ENCODE results near the gene MDM2.
"Not testable (repeated sequence)": the region's sequence is repeated elsewhere in the genome, so short reads cannot be mapped to it uniquely, and the experiment has no call there.

MDM2 gene

DNA sequence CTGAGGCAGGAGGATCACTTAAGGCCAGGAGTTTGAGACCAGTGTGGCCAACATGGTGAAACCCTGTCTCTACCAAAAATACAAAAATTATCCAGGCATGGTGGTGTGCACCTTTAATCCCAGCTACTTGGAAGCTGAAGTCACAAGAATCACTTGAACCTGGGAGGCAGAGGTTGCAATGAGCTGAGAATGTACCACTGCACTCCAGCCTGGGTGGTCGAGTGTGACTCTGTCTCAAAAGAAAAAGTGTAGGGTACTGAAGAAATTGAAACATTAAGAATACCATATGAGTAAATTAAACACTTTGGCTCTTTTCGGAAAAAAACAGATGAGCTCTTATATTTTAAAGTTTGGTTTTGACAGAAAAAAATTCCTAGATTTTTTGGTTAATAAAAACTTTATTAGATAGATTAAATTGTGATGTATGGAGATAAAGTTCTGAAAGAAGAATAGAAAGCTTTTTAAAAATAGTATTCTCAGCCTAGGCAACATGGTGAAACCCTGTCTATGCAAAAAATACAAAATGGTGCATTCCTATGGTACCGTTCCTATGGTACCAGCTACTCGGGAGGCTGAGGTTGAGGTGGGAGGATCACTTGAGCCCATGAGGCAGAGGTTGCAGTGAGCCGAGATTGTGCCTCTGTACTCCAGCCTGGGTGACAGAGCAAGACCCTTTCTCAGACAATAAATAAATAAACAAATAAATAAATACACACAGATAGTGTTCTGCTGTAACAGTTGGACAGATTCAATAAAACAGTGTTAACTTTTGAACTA is 20.1 kb downstream of the MDM2 start:
- DNase-seq (ENCODE audit: low spot score) = no peak

DNA sequence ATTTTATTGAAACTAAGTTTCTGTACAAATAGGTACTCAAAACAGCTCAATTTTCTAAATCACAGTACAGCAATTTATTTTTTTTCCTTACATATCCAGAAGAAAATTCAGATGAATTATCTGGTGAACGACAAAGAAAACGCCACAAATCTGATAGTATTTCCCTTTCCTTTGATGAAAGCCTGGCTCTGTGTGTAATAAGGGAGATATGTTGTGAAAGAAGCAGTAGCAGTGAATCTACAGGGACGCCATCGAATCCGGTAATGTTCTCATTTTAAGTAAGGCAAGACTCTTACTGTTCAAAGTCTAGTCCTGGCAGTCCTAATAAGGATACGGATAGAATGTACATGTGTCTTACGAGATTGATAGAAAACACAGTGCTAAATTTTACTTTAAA is 20.7 kb downstream of the MDM2 start:
- no peak for DNase-seq (ENCODE audit: low spot score)

DNA sequence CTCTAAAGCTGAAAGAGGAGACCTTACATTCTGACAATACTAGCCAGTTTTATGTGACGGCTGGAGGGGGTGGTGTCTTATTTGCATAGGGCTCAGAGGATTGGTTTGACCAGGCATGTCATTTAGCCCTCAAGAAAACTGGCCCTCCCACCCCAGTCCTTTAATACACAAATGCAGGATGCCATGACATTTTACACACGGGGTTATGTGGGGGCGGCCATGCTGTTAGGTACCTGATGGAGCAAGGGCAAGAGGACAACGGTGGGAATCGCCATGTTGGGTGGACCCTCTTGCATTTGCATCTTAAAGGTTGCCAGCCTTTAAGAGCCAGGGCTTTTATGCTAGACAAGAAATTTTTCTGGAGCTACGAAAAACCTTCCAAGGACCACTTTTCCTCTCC is 23.3 kb downstream of the MDM2 start:
- DNase-seq (ENCODE audit: low spot score) = no peak

DNA sequence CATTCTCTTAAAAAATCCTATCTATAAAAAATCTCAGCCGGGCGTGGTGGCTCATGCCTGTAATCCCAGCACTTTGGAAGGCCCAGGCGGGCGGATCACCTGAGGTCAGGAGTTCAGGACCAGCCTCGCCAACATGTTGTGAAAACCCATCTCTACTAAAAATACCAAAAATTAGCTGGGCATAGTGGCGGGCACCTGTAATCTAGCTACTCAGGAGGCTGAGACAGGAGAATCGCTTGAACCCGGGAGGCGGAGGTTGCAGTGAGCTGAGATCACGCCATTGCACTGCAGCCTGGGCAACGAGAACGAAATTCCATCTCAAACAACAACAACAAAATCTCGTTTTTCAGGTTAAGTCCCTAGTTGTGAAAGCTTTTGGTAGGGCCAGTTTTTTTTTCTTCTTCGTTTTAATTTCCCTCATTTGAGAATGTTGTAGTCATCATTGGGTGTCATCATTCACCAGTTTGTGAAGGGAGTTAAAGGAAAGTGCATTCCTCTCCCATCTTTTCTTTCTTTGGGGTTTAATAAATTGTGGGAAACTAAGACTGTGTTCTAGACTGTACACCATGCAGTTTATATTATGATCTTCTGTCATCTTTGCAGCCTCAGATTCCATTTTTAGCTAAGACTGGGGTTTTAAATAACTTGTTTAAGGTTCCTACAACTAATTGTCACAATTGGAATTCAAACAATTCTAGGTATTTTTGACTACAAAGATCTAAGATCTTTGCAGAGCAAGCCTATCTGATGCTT is 23.9 kb downstream of the MDM2 start:
- no peak for DNase-seq (ENCODE audit: low spot score)

DNA sequence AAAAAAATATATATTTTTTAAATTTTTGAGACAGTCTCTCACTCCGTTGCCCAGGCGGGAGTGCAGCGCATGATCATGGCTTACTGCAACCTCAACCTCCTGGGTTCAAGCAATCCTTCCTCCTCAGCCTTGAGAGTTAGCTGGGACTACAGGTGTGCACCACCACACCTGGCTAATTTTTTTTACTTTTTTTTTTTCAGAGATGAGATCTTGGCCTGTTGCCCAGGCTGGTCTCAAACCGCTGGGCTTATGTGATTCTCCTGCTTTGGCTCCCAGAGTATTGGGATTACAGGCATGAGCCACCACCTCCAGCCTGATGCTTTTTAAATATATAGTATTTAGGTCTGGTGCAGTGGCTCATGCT is 24.5 kb downstream of the MDM2 start:
- no peak for DNase-seq (ENCODE audit: low spot score)

DNA sequence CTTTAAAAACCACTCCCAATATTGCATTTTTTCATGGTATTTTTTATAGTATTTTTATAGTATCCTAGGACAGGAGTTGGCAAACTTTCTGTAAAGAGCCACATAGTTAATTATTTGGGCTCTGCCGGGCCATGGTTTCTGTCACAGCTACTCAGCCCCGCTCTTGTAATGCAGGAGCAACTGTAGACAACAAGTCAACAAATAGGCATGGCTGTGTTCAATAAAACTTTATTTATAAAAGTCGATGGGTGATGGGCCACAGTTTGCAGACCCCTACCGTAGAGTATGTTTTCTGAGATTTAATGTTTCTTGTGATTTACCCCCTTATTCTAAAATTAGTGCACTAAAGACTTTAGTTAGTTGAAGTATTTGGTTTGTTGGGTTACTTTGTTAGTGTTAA is 25.5 kb downstream of the MDM2 start:
- no peak for DNase-seq (ENCODE audit: low spot score)

DNA sequence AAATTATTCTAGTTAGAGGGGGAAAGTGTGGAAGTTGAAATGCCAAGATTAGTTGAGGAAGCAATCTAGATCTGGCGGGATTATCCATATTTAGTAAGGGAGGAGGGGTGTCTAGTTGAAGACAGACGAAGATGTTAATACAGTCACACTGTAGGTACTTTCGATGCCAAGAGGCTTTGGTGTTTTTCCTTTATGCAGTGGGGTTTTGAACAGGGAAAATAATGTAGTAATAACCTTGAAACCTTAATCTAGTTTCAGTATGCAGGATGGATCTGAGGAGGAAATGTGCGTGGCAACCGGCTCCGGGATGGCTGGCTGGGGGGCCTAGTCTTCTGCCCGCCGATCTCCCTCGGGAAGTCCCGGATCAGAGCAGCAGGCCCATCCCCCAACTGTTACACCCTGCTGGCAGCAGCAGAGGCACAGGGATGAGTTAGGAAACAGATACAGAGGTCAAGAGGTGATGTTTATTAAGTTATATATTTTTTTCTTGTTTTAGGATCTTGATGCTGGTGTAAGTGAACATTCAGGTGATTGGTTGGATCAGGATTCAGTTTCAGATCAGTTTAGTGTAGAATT is 27.4 kb downstream of the MDM2 start:
- DNase-seq (ENCODE audit: low spot score) = no peak

DNA sequence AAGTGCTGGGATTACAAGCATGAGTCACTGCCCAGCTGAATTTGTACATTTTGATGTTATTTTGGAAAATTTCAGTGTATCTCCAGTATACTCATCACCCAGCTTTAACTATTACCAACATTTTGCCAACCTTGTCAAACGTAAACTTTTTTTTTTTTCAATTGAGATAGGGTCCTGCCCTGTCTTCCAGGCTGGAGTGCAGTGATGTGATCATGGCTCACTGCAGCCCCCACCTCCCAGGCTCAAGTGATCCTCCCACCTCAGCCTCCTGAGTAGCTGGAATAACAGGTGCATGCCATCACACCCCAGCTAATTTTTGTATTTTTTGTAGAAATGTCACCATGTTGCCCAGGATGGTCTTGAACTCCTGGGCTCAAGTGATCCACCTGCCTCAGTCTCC is 29.2 kb downstream of the MDM2 start:
- no peak for DNase-seq (ENCODE audit: low spot score)

DNA sequence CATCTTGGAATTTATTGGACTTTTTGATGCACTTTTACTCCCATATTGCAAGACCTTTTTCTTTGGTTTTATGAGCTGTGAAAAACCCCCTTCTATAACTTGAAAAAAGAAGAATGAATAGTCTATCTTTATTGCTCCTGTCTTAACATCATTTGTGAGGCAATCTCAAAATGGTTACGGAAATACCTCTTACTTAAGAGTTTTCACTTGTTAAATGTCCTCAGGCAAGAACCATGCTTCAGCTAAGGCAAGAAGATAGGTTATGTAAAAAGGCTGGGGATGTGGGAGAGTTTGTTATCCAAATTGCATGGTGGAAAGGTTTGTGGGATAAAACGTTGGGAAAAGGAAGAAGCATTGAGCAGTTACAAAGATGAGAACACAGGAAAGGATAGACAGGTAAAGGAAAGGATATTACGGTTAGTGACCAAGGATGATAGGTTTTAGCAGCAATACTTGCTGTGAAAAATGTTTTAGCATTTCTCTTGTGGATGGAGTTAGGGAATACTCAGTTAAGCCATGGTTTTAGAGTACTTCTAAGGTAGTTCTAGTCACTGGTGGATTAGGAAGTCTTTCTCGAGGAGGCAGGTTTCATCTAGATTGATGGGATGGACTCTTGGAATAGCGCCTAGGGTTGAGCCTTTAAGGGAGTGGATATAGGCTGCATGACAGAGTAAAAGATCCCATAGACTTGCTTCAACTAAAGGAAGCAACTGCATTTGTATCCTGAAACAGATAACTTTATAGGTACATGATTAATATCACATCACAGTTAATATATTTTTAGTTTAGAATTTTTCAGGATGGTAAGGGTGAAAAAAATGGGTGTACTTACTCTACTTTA is 30.3 kb downstream of the MDM2 start:
- no peak for DNase-seq (ENCODE audit: low spot score)

DNA sequence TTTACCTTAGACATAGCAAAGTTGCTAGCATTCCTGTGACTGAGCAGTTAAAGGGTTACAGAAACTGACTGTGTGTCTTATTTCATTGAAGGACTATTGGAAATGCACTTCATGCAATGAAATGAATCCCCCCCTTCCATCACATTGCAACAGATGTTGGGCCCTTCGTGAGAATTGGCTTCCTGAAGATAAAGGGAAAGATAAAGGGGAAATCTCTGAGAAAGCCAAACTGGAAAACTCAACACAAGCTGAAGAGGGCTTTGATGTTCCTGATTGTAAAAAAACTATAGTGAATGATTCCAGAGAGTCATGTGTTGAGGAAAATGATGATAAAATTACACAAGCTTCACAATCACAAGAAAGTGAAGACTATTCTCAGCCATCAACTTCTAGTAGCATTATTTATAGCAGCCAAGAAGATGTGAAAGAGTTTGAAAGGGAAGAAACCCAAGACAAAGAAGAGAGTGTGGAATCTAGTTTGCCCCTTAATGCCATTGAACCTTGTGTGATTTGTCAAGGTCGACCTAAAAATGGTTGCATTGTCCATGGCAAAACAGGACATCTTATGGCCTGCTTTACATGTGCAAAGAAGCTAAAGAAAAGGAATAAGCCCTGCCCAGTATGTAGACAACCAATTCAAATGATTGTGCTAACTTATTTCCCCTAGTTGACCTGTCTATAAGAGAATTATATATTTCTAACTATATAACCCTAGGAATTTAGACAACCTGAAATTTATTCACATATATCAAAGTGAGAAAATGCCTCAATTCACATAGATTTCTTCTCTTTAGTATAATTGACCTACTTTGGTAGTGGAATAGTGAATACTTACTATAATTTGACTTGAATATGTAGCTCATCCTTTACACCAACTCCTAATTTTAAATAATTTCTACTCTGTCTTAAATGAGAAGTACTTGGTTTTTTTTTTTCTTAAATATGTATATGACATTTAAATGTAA is 31.5 kb downstream of the MDM2 start:
- DNase-seq (ENCODE audit: low spot score) = no peak

DNA sequence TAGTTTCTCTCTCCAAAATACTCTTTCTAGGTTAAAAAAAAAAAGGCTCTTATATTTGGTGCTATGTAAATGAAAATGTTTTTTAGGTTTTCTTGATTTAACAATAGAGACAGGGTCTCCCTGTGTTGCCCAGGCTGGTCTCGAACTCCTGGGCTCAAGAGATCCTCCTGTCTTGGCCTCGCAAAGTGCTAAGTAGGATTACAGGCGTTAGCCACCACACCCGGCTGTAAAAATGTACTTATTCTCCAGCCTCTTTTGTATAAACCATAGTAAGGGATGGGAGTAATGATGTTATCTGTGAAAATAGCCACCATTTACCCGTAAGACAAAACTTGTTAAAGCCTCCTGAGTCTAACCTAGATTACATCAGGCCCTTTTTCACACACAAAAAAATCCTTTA is 33.2 kb downstream of the MDM2 start:
- not testable (repeated sequence) for DNase-seq (ENCODE audit: low spot score)

DNA sequence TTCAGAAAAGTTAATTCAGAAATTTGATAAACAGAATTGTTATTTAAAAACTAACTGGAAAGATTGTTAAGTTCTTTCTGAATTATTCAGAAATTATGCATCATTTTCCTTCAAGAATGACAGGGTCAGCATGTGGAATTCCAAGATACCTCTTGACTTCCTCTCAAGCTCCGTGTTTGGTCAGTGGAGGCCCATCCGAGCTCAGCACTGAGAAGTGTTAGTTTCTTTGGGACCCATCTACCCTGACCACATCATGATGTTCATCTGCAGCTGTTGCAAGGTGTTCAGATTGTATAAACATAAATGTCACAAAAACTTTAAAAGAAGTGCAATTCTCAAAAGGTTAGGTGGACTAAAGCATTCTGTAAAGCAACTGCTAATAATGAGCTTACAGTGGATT is 33.7 kb downstream of the MDM2 start:
- no peak for DNase-seq (ENCODE audit: low spot score)

DNA sequence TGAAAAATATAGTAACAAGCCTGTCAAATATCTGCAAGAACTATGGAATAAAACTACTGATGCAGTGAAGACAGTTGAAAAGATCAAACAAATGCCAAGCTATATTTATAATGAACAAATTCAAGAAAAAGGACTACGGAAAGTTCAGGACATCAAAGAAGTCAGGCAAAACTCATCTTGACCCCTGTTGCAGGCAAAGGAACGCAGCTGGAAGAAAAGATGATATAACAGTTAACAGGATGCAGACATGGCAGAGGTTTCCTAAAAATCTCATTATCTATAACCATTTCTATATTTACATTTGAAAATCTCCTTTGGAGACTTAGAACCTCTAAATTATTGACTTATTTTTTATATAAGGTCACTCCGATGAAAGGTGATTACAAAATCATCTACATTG is 34.1 kb downstream of the MDM2 start:
- DNase-seq (ENCODE audit: low spot score) = no peak

DNA sequence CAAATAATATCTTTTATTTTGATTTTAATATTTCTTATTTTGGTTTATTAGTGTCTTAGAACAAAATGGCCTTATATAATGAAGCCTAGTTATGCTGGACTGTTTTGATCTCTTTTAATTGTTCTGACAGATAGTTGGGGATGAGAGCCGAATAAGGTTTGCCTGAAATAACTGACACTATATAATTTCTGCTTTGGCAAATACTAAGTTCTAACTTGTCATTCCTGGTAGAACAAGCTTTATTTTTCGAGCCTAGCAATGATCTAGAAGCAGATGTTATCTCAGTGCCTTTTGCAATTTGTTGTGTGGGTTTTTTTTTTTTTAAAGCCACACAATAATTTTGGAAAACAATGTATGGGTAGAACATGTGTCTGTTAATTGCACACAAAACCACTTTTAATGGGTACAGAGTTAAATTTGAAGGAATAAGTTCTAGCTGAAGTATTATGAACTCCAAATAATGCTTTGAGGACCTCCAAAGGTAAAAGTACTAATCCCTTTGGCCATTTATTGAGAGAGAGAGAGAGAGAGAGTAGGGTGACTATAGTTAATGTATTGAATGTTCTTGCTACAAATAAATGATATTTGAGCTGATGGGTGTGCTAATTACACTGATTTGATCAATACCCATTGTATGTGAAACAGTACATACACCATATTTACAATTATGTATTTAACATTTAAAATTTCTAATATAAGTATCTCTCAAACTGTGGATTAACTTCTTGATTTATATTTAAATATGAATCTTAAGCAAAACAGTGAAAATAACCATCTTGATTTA is 35.0 kb downstream of the MDM2 start:
- no peak for DNase-seq (ENCODE audit: low spot score)

DNA sequence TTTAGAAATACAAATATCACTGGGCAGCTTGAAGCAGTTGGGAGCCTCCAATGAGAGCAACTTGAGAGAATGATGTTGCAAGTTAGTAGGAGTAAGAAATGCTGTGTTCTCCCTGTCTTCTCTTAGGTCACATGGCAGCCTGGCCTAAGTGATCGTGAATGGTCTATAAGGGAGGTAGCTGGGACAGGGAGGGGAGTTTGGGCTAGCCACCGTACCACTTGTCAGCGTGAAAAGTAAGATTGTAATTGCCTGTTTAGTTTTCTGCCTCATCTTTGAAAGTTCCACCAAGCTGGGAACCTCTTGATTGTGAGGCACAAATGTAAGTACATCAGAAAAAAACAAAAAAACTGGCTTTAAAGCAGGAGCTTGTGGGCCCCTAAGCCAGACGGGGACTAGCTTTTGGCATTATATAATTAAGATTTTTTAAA is 36.4 kb downstream of the MDM2 start:
- DNase-seq (ENCODE audit: low spot score) = no peak

DNA sequence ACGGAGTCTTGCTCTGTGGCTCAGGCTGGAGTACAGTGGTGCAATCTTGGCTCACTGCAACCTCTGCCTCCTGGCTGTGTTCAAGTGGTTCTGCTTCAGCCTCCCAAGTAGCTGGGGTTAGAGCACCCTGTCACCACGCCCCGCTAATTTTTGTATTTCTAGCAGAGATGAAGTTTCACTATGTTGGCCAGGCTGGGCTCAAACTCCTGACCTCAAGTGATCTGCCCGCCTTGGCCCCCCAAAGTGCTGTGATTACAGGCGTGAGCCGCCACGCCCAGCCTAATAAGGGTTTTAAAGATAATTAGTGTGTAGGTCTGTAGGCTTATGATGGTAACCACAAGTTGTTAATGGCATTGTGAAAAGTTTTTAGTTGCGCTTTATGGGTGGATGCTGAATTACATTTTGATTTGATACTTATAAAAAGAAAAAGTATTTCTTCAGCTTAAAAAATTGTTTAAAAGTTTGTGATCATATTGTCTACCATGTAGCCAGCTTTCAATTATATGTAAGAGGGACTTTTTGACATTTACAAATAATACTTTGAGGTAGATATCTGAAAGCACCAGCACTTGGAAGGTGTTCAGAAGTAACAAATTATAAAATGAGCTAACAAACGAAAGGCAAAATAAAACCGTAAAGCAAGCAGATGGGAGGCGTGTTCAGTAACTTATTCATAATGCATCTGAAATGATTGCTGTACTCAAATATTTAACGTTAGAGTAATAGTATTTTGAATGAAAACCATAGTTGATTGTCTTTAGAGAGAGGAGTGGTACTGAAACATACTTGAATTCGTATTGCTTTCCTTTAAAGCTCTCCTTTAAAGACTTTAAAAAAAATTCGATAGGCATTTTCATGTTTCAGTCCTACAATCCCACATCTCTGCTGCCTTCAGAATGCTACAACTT is 37.1 kb downstream of the MDM2 start:
- no peak for DNase-seq (ENCODE audit: low spot score)

DNA sequence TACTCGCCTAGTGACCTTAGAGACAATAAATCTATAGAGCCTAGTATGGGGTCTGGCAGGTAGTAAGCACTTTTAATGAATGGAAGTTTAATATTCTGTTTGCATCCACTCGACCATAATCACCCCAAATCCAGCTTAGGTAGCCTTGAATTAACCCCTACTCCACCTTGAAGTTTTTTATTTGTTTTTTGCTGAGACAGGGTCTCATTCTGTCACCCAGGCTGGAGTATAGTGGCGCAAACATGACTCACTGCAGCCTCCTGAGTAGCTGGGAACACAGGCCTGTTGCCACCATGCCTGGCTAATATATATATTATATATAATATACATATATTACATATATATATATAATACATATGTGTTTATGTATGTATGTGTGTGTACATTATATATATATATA is 38.8 kb downstream of the MDM2 start:
- no peak for DNase-seq (ENCODE audit: low spot score)

DNA sequence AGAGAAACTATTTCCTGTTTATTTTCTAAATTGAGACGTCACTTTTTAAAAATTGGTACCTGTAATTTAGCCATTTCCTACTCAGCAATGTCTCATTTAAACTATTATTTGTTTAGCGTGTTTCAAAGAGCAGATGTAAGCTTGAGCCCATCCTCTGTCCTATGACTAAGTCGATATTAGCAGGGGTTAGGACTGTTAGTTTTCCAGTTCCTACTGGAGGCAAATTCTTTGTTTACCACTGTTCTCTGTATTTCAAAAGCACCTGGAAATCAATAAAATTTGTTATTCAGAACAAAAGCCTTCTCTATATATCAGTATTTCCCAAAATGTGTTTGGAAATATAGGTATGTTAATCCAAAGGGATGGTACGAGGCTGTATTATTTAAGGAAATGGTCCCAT is 42.4 kb downstream of the MDM2 start:
- no peak for DNase-seq (ENCODE audit: low spot score)

DNA sequence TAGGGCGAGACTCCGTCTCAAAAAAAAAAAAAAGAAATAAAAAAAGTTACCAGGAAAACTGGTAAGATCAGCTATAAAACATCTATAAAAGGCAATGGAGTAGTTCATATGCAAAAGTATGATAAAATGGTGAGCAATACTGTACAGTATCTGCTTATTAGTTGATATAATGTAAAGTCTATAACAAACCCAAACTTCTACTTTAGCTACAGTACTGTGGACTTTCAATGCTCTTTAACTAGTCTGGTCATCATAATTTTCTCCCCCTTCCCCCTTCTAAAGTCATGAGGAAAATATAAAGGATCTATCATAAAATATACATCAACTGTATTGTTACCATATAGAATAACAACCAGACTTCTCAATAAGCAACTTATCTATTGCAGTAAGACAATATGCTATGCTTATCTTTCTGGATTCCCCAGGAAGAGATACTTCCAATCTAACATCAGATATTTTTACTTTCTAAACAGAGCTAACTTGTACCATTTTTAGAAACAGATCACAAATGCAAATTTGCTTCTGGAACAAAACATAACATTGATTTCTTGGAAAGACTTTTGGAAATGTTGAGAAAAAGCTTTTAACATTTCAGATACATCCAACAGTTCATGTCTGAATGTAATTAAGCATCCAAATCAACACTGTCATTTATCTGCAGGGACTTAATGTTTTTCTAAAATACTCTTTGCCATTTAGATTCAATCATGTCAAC is 43.8 kb downstream of the MDM2 start:
- DNase-seq (ENCODE audit: low spot score) = no peak
